ENCODE results near the gene FN1. TPM values are rescaled to one million over a fixed set of nuclear protein-coding genes. Genes with fewer than 3 reads are reported as not detected.

Gene FN1
- total RNA-seq, 1 experiment from 2014 or later: 1,570 TPM

DNA sequence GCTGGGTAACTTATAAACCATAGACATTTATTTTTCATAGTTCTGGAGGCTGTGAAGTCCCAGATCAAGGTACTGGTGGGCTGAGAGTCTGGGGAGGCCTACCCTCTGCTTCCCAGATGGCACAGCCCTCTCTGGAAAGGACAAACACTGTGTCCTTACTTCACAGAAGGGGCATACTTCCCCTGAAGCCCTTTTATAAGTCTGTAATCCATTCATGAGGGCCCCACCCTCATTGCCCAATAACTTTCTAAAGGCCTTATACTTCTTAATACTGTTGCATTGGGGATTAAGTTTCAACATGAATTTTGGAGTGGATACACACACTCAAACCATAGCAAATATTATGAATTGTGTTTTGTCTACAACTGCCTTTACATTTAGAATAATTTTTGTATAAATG, 88.0 kb downstream of the FN1 start:
- intact Hi-C loops (cut with micrococcal nuclease; ENCODE audit: unreplicated experiment): no loop called here
- POLR2A ChIA-PET (ENCODE audit: low non-redundant PET): no interaction called here
- no peaks in the 10 kb centered on the region for H3K9me3 ChIP-seq (ENCODE audit: low read depth, low read length, poor library complexity, severe bottlenecking)
- peaks cover 52% of the 10 kb centered on the region for H3K36me3 ChIP-seq (ENCODE audit: insufficient read depth, low read length, poor library complexity, severe bottlenecking)
- CTCF ChIA-PET: no interaction called here
- no peak for DNase-seq (ENCODE audit: low spot score)
- no peak overlapping the region for H3K4me3 ChIP-seq (ENCODE audit: low read depth, low read length, poor library complexity, severe bottlenecking)
- no TSS peak for BruUV-seq (replicated peaks)
- H3K27me3 ChIP-seq (replicated peaks; ENCODE audit: insufficient read depth, low read depth, low read length, poor library complexity): no peaks in the 10 kb centered on the region
- TF ChIP-seq, protein P1, sequence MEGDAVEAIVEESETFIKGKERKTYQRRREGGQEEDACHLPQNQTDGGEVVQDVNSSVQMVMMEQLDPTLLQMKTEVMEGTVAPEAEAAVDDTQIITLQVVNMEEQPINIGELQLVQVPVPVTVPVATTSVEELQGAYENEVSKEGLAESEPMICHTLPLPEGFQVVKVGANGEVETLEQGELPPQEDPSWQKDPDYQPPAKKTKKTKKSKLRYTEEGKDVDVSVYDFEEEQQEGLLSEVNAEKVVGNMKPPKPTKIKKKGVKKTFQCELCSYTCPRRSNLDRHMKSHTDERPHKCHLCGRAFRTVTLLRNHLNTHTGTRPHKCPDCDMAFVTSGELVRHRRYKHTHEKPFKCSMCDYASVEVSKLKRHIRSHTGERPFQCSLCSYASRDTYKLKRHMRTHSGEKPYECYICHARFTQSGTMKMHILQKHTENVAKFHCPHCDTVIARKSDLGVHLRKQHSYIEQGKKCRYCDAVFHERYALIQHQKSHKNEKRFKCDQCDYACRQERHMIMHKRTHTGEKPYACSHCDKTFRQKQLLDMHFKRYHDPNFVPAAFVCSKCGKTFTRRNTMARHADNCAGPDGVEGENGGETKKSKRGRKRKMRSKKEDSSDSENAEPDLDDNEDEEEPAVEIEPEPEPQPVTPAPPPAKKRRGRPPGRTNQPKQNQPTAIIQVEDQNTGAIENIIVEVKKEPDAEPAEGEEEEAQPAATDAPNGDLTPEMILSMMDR (conservative IDR thresholded peaks at IDR 0.05; ENCODE audit: low read depth, low read length): no peak
- TF ChIP-seq EZH2 (IDR thresholded peaks at IDR 0.05; ENCODE audit: borderline replicate concordance, low read depth, low read length, poor library complexity, severe bottlenecking): no peak
- H3K27ac ChIP-seq (ENCODE audit: low read depth, low read length, poor library complexity, severe bottlenecking): peak overlapping the region; percentile 11
- H3K4me1 ChIP-seq (ENCODE audit: insufficient read depth, low read length, poor library complexity, severe bottlenecking): no peaks in the 10 kb centered on the region

DNA sequence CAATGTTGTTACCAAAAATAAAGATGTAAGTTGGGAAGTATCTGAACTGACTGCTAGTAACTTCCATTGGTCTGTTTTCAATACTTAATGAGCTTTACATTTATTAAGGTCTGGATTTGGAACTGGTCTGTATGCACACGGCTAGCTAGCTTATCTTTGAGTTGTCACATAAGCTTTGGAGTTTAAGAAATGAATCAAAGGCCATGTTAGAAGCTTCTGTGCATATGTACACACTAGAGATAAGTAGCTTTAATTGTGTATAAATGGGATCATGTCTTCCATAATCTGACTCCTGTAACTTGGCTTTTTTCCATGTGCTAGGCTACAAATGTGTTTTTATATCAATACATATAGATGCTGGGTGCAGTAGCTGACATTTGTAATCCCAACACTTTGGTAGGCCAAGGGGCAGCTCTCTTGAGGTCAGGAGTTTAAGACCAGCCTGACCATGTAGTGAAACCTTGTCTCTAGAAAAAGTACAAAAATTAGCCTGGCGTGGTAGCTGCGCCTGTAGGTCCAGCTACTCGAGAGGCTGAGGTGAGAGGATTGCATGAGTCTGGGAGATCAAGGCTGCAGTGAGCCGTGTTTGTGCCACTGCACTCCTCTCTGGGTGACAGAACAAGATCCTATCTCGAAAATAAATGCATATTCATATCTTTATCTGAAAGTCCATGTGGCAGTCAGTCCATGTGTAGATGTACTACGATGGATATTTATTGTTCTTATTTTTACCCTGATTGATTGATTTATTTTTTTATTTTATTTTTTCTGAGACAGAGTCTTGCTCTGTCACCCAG, 96.8 kb downstream of the FN1 start:
- Histone ChIP-seq H3K9me3 (ENCODE audit: low read depth, low read length, poor library complexity, severe bottlenecking) (no peaks in the 10 kb centered on the region), H3K36me3 (ENCODE audit: insufficient read depth, low read length, poor library complexity, severe bottlenecking) (peaks cover 77% of the 10 kb centered on the region), H3K27me3 (replicated peaks; ENCODE audit: insufficient read depth, low read depth, low read length, poor library complexity) (no peaks in the 10 kb centered on the region), H3K4me1 (ENCODE audit: insufficient read depth, low read length, poor library complexity, severe bottlenecking) (no peaks in the 10 kb centered on the region), H3K4me3 (ENCODE audit: low read depth, low read length, poor library complexity, severe bottlenecking) (no peak overlapping the region), H3K27ac (ENCODE audit: low read depth, low read length, poor library complexity, severe bottlenecking) (no peak overlapping the region)
- intact Hi-C loops (cut with micrococcal nuclease; ENCODE audit: unreplicated experiment): no loop called here
- no peak for TF ChIP-seq EZH2 (IDR thresholded peaks at IDR 0.05; ENCODE audit: borderline replicate concordance, low read depth, low read length, poor library complexity, severe bottlenecking)
- TF ChIP-seq, protein P1 (conservative IDR thresholded peaks at IDR 0.05; ENCODE audit: low read depth, low read length): no peak
- ChIA-PET CTCF (interaction anchor here (0.5 kb wide), 1 partner anchor 32 kb away, joined by 5 read pairs; no protein-coding TSS in a partner anchor), POLR2A (ENCODE audit: low non-redundant PET) (no interaction called here)
- DNase-seq (ENCODE audit: low spot score): no peak
- BruUV-seq (replicated peaks): no TSS peak

DNA sequence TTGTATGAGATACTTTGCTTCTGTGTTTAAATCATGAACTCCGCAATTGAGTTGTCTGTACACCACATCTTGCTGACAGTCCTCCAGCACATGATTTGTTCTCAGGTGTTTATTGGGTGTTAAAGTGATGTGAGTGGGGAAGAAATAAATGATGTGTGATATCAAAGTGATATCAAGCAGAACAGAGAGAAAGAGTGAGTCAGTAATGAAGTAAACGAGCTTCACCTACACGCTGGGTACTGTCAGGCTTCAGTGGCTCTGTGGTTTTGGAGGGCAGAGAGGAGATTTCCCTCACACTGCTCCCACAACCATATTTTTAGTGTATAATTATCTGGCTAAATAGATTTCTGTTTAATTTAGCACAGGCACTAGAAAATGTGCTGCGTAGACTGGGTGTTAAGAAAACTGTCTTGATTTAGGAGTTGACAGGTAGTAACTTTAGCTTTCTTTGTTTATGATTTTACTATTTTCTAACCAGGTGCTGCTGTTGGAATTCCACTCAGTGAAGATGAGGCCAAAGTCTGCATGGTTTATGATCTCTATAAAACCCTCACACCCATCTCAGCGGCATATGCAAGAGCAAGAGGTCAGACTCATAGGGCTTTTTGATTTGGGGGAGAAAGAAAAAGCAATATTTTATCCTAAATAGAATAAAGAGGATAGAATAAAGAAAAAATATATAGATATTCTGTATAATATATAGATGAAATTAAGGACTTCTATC, 102.8 kb downstream of the FN1 start:
- POLR2A ChIA-PET (ENCODE audit: low non-redundant PET): no interaction called here
- CTCF ChIA-PET: no interaction called here
- peaks cover 86% of the 10 kb centered on the region for H3K36me3 ChIP-seq (ENCODE audit: insufficient read depth, low read length, poor library complexity, severe bottlenecking)

More for the DNA sequence above, 102.8 kb downstream of the FN1 start:
- TF ChIP-seq, protein P1 (conservative IDR thresholded peaks at IDR 0.05; ENCODE audit: low read depth, low read length): no peak
- TF ChIP-seq EZH2 (IDR thresholded peaks at IDR 0.05; ENCODE audit: borderline replicate concordance, low read depth, low read length, poor library complexity, severe bottlenecking): no peak
- no TSS peak for BruUV-seq (replicated peaks)
- DNase-seq (ENCODE audit: low spot score): no peak
- Histone ChIP-seq H3K27me3 (replicated peaks; ENCODE audit: insufficient read depth, low read depth, low read length, poor library complexity) (no peaks in the 10 kb centered on the region), H3K4me3 (ENCODE audit: low read depth, low read length, poor library complexity, severe bottlenecking) (no peak overlapping the region), H3K4me1 (ENCODE audit: insufficient read depth, low read length, poor library complexity, severe bottlenecking) (no peaks in the 10 kb centered on the region), H3K9me3 (ENCODE audit: low read depth, low read length, poor library complexity, severe bottlenecking) (no peaks in the 10 kb centered on the region), H3K27ac (ENCODE audit: low read depth, low read length, poor library complexity, severe bottlenecking) (no peak overlapping the region)
- intact Hi-C loops (cut with micrococcal nuclease; ENCODE audit: unreplicated experiment): no loop called here
